ENCODE measurements around the gene RSBN1L. TPM values are rescaled to one million over a fixed set of nuclear protein-coding genes. Genes with fewer than 3 reads are reported as not detected.
"Not testable (repeated sequence)": the region's sequence is repeated elsewhere in the genome, so short reads cannot be mapped to it uniquely, and the experiment has no call there.

Gene RSBN1L
- total RNA-seq, 1 experiment from 2014 or later = 21.4 TPM

DNA sequence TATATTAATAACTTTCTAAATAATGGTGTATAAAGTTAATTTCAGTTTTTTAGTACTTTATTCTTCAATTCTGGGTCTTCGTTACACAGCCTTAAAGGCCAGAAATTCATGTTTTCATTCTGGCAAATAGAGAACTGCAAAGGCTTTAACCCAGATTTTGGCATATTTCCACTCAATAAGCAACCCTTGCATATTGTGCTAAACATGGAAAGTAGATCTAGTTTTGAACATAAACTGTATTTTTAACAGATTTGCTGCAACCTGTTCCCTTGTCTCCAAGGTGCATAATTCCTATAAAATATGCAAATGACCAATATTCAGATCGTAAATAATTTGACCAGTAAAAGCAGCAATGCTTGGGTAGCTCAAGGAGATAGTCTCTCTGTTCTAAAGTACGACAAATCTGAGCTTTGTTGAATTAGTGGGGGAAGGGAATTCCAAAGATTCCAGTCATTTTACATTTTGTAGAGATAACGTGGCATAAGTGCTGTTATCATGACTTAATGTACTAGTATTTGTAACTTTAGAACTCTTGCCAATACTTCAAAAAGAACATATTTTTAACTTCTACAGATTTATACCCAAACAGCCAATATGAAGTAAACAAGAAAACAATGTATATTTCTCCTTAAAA, 46.4 kb upstream of the RSBN1L start:
- TF ChIP-seq, protein P1, sequence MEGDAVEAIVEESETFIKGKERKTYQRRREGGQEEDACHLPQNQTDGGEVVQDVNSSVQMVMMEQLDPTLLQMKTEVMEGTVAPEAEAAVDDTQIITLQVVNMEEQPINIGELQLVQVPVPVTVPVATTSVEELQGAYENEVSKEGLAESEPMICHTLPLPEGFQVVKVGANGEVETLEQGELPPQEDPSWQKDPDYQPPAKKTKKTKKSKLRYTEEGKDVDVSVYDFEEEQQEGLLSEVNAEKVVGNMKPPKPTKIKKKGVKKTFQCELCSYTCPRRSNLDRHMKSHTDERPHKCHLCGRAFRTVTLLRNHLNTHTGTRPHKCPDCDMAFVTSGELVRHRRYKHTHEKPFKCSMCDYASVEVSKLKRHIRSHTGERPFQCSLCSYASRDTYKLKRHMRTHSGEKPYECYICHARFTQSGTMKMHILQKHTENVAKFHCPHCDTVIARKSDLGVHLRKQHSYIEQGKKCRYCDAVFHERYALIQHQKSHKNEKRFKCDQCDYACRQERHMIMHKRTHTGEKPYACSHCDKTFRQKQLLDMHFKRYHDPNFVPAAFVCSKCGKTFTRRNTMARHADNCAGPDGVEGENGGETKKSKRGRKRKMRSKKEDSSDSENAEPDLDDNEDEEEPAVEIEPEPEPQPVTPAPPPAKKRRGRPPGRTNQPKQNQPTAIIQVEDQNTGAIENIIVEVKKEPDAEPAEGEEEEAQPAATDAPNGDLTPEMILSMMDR (IDR thresholded peaks at IDR 0.05; ENCODE audit: insufficient read depth in 1 of 2, low read depth in 1 of 2, low read length in 1 of 2, severe bottlenecking in 1 of 2, unreplicated experiment in 1 of 2) = no peak
- POLR2A ChIA-PET = interaction anchor here (0.7 to 1.2 kb wide), 2 partner anchors 46 to 113 kb away, joined by 3 read pairs; partner anchors contain the start of gene PTPN12
- no peaks in the 10 kb centered on the region for H3K9me3 Mint-ChIP-seq (ENCODE audit: unreplicated experiment)
- no TSS peak for BruUV-seq (replicated peaks)
- Histone ChIP-seq H3K9me3 (no peaks in the 10 kb centered on the region), H3K4me3 (ENCODE audit: low read depth, low read length) (no peak overlapping the region), H3K27me3 (replicated peaks; ENCODE audit: control insufficient read depth, insufficient read depth, low read length) (no peaks in the 10 kb centered on the region), H3K36me3 (ENCODE audit: control insufficient read depth, insufficient read depth, low read length) (no peaks in the 10 kb centered on the region; the same call in 1 of the 2 replicates), H3K4me1 (peaks cover 33% of the 10 kb centered on the region)
- peaks cover 16% of the 10 kb centered on the region for H3K4me1 Mint-ChIP-seq (ENCODE audit: low read depth, unreplicated experiment)
- H3K36me3 Mint-ChIP-seq (ENCODE audit: insufficient read depth, unreplicated experiment) = peaks cover 37% of the 10 kb centered on the region
- intact Hi-C loops (cut with micrococcal nuclease; ENCODE audit: unreplicated experiment) = loop anchor here (1.0 to 10.0 kb wide), 3 partner anchors 211 to 375 kb away; no protein-coding TSS in a partner anchor
- peak overlapping the region; percentile 61 for H3K27ac Mint-ChIP-seq (ENCODE audit: unreplicated experiment)
- H3K27me3 Mint-ChIP-seq (ENCODE audit: insufficient read depth, unreplicated experiment) = no peaks in the 10 kb centered on the region
- peak in 1 of 2 experiments; percentile 49 for DNase-seq
- H3K4me3 Mint-ChIP-seq (ENCODE audit: unreplicated experiment) = peak overlapping the region; percentile 35
- CTCF ChIA-PET = interaction anchor here (0.6 to 1.3 kb wide), 2 partner anchors 9 to 117 kb away, joined by 3 to 4 read pairs; no protein-coding TSS in a partner anchor

DNA sequence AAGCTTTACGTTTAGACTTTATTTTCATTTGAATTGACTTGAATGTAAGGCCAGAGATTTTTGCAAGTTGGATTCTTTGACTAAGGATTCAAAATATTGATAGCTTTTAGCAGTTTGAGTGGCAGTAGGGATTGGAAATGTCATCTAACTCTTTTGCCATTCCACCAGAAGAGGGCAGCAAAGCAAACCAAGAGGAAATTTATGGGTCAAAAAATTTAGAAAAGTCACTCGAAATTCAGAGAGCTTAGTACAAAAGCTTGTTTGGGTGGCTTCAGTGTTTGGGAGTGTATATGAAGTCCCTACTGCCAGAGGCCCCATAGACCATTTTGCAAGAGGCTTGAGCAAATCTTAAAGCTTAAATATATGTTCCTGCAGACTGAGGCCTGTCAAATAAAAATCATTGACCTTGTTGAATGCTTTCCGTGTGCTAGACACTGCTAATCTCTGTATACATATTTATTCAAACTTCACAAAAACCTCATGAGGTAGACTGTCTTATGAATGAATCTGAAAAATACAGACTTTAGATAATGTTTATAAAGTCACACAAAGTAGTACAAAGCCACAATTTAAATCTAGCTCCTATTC, 44.6 kb upstream of the RSBN1L start:
- intact Hi-C loops (cut with micrococcal nuclease; ENCODE audit: unreplicated experiment) = loop anchor here (10.0 kb wide), 2 partner anchors 283 to 373 kb away; no protein-coding TSS in a partner anchor
- Mint-ChIP-seq H3K27me3 (ENCODE audit: insufficient read depth, unreplicated experiment) (no peaks in the 10 kb centered on the region), H3K4me3 (ENCODE audit: unreplicated experiment) (no peak overlapping the region), H3K4me1 (ENCODE audit: low read depth, unreplicated experiment) (peaks cover 24% of the 10 kb centered on the region), H3K36me3 (ENCODE audit: insufficient read depth, unreplicated experiment) (peaks cover 35% of the 10 kb centered on the region), H3K9me3 (ENCODE audit: unreplicated experiment) (no peaks in the 10 kb centered on the region), H3K27ac (ENCODE audit: unreplicated experiment) (no peak overlapping the region)
- H3K27me3 ChIP-seq (replicated peaks; ENCODE audit: control insufficient read depth, insufficient read depth, low read length) = no peaks in the 10 kb centered on the region
- TF ChIP-seq, protein P1 (IDR thresholded peaks at IDR 0.05; ENCODE audit: insufficient read depth in 1 of 2, low read depth in 1 of 2, low read length in 1 of 2, severe bottlenecking in 1 of 2, unreplicated experiment in 1 of 2) = peak; percentile 75 to 85
- H3K4me3 ChIP-seq (ENCODE audit: low read depth, low read length) = no peak overlapping the region
- ChIA-PET POLR2A (no interaction called here), CTCF (interaction anchor here (0.6 to 1.9 kb wide), 9 partner anchors 13 to 368 kb away, joined by 3 to 8 read pairs (median 4); partner anchors contain the start of genes PHTF2 and TMEM60)
- BruUV-seq (replicated peaks) = no TSS peak
- no peaks in the 10 kb centered on the region for H3K36me3 ChIP-seq (ENCODE audit: control insufficient read depth, insufficient read depth, low read length)
- peak in 1 of 2 experiments; percentile 59 for DNase-seq
- H3K9me3 ChIP-seq = no peaks in the 10 kb centered on the region
- H3K4me1 ChIP-seq = peaks cover 42% of the 10 kb centered on the region

DNA sequence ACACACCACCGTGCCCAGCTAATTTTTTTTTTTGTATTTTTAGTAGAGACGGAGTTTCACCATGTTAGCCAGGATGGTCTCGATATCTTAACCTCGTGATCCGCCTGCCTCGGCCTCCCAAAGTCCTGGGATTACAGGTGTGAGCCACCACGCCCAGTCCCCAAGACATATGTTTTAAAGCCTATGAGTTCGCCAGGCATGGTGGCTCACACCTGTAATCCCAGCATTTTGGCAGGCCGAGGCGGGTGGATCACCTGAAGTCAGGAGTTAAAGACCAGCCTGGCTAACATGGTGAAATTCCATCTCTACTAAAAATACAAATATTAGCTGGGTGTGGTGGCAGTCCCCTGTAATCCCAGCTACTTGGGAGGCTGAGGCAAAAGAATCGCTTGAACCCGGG, 43.4 kb upstream of the RSBN1L start:
- DNase-seq; H3K27ac Mint-ChIP-seq (ENCODE audit: unreplicated experiment); H3K4me3 Mint-ChIP-seq (ENCODE audit: unreplicated experiment); H3K9me3 Mint-ChIP-seq (ENCODE audit: unreplicated experiment); H3K27me3 Mint-ChIP-seq (ENCODE audit: insufficient read depth, unreplicated experiment); POLR2A ChIA-PET; H3K36me3 ChIP-seq (ENCODE audit: control insufficient read depth, insufficient read depth, low read length); H3K27me3 ChIP-seq (replicated peaks; ENCODE audit: control insufficient read depth, insufficient read depth, low read length); H3K4me3 ChIP-seq (ENCODE audit: low read depth, low read length); BruUV-seq (replicated peaks); H3K9me3 ChIP-seq: not testable (repeated sequence)
- CTCF ChIA-PET = interaction anchor here (1.6 to 1.9 kb wide), 2 partner anchors 84 to 146 kb away, joined by 4 to 5 read pairs; partner anchors contain the start of genes PHTF2 and TMEM60
- H3K4me1 ChIP-seq = peaks cover 42% of the 10 kb centered on the region
- peaks cover 24% of the 10 kb centered on the region for H3K4me1 Mint-ChIP-seq (ENCODE audit: low read depth, unreplicated experiment)
- H3K36me3 Mint-ChIP-seq (ENCODE audit: insufficient read depth, unreplicated experiment) = peaks cover 25% of the 10 kb centered on the region
- intact Hi-C loops (cut with micrococcal nuclease; ENCODE audit: unreplicated experiment) = loop anchor here (10.0 kb wide), 2 partner anchors 282 to 372 kb away; no protein-coding TSS in a partner anchor

Data from Caco-2 (cell line).